IPS DF 19.7 (cell line): ENCODE results near the gene PPFIBP2.

ENCODE experiments used
- DNase-seq: peaks from one replicate; pipeline ENCODE4 v3.0.0-alpha.2; 2013; ENCODE audit warnings: low read depth, low spot score

The PPFIBP2 gene

GRCh38 chr11:7525424-7525823 is 11.6 kb downstream of the PPFIBP2 start:
- DNase-seq: no peak

DNA sequence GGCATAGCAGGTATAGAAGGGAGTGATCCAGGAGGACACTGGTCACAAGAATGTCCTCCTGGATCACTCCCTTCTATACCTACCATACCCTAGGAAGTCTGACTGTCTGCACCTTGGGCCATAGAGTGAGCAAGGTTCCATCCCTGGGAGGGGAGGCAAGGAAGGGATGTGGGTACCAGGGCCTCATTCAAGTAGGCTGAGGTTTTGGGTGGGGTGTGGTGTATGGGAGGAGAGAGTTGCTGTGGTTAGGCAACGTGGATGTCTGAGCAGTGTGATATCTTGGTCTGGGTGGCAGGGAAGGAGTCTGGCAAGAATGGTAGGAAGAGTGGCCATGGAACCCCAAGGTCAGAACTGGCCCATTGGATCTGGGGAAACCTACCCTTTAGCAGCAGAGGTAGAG is 13.2 kb downstream of the PPFIBP2 start:
- DNase-seq: no peak

DNA sequence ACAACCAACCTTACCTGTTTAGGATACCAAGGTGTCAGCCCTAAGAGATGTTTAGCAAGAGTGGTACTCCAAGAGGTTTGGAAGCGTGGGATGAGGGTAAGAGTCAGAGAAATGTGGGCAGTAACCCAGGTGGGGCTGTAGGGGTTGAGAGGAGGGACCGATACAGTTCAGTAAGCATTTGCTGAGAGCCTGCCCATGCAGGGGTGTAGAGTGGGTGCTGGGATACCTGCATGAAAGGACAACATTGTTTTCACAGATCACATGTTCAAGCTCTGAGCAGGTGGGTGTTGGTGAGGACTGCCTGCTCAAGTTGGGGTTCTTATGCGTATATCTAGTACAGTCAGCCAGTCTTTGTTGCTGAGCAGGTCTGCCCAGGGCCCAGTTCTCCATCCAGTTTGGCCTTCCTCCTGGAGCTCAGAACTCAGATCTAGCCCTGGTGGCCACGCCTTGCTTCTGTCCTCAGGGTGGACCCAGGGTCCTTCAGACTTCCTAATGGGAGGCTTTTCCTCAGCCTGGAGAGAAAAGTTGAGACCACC is 14.8 kb downstream of the PPFIBP2 start:
- no peak for DNase-seq

GRCh38 chr11:7530013-7530640 is 16.3 kb downstream of the PPFIBP2 start:
- no peak for DNase-seq

- no peak for DNase-seq
Observed at GRCh38 chr11:7531011-7531410, 17.2 kb downstream of the PPFIBP2 start.

- no peak for DNase-seq
Observed at GRCh38 chr11:7532405-7533145, 18.8 kb downstream of the PPFIBP2 start.

DNA sequence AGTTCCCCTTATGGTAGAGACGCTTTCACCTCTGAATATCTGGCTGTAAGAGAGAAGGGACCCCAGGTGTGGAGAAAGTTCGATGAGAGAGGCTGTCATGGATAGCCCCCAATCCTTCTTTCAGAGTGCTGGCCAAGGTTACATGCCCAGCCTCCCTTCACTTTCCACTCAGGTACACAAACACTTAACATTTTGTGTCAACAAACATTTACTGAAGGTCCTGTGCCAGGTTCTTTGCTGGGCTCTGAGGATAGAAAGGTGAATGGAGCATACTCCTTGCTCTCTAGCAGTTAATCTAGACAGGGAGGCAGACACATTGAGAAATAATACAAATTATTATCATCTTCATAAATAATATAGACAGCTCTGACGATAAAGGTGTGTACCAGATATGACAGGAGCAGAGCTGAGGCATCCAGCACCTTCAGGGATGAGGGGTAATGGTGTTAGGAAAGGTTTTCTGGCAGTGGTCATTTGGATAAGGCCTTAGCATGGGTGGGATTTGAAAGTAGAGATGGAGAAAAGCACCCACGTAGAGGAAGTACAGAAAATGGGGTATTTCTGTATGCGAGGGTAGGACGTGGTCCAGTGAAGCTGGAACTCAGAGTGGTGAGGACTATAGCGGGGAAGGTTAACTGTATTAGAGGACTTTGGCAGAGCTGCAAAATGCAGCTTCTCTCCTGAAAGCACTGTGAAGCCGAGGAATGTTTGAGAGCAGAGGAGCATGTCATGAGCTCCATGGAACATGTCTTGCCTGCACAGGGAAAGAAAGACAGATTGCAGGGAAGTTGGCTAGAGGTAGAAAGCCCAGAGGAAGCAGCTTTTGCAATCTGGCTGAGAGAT is 19.6 kb downstream of the PPFIBP2 start:
- DNase-seq: no peak

GRCh38 chr11:7534042-7534378 is 20.2 kb downstream of the PPFIBP2 start:
- DNase-seq: no peak

DNA sequence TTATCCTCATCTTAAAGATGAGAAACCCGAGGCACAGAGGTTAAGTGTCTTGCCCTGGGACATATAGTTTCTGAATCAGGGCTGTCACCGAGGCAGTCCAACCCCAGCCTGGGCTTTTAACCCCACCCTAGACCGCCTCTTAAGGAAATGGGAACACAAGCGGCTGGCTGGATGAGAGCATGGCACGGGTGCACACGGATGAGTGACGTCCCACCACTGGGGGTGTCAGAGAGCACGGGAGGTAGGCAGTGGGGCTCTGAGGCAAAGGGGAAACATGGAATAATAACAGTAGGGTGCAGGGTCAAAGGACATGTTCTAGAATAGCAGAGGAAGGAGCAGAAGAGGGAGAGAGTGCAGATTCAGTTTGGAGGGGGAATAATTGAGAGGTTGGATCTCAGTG is 22.3 kb downstream of the PPFIBP2 start:
- no peak for DNase-seq

- no peak for DNase-seq
Observed at GRCh38 chr11:7537265-7537664, 23.5 kb downstream of the PPFIBP2 start.

GRCh38 chr11:7538031-7538430 is 24.2 kb downstream of the PPFIBP2 start:
- no peak for DNase-seq

- no peak for DNase-seq
Observed at GRCh38 chr11:7538466-7539454, 25.0 kb downstream of the PPFIBP2 start.

- no peak for DNase-seq
Observed at GRCh38 chr11:7540830-7541555, 27.2 kb downstream of the PPFIBP2 start.

- no peak for DNase-seq
Observed at GRCh38 chr11:7543302-7543701, 29.5 kb downstream of the PPFIBP2 start.

- no peak for DNase-seq
Observed at GRCh38 chr11:7544021-7544420, 30.2 kb downstream of the PPFIBP2 start.

DNA sequence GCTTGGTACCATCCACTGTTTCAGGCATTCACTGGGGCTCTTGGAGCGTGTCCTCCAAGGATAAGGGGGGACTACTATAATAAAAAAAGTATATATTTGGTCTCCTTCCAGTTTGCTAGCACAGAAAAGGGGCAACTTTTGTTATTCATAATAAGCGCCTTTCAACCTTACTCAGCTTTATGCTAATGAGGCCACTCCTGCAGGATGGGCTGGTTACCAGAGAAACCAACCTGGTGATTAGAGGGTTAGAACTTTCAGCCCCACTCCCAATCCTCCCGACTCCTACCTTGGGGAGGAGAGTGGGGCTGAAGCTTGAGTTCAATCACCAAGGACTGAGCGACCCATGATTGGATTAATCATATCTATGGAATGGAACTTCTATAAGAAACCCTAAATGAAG is 31.8 kb downstream of the PPFIBP2 start:
- DNase-seq: no peak

GRCh38 chr11:7546324-7546791 is 32.6 kb downstream of the PPFIBP2 start:
- no peak for DNase-seq

- no peak for DNase-seq
Observed at GRCh38 chr11:7547687-7548086, 33.9 kb downstream of the PPFIBP2 start.

DNA sequence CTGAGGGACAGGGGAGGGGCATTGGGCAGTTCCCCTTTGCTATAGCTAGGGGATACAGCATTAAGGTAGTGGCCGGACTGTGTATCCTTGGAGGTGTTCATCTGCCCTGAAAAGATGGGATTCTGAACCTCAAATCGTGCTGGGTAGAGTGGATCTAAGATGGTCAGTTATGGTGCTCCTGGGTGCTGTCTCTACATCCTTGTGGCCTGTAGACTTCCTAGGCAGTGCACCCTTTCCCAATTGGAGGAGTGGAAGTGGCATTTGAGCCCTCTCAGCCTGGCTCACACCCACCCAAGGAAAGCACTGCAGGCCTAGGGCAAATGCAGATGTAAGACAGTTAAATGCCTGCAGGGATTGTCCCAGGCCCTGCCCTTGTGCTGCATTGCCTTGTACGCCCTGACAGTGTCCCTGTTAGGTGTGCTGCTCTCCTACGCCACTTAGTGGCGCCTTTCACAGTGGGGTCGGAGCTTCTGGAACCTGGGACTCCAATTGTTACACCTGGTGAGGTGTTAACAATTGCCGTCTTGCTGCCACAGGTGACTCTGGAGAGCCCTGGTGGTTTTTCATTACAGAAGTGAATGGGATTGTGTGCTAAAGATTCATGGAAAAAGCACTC is 35.0 kb downstream of the PPFIBP2 start:
- DNase-seq: peak; percentile 54

DNA sequence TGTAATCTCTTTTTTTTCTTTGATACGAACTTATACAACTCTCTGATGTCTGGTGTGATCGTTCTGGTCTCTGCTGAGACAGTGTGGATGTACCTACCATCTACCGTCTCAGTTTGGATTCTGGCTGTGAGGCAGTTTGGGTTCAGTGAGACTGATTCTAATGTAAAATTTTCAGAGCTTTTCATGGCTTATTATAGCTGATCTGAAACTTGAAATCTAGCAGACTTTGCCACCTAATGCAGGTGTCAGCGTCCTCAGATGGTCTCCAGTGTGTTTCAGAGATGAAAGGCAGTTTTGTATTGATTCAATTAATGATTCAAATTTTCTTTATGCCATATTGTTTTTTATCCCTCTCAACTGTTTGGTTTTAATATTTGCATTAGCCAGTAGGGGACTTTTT is 35.9 kb downstream of the PPFIBP2 start:
- no peak for DNase-seq
